ENCODE results near the gene SESN3. TPM values are rescaled to one million over a fixed set of nuclear protein-coding genes. Genes with fewer than 3 reads are reported as not detected.
A peak's percentile ranks its signal among the peaks of the same experiment; 100 is the strongest.

Gene SESN3
- total RNA-seq, 6 experiments from 2014 or later = 2.8 to 8.8 (median 5.5) TPM

- Histone ChIP-seq H3K27me3 (no peaks in the 10 kb centered on the region), H3K4me1 (no peaks in the 10 kb centered on the region), H3K36me3 (no peaks in the 10 kb centered on the region), H3K9me3 (no peaks in the 10 kb centered on the region), H3K27ac (no peak overlapping the region), H3K4me3 (no peak overlapping the region)
- DNase-seq (no peak), ATAC-seq (no peak)
- intact Hi-C loops (cut with DNase I) = no loop called here
- TF ChIP-seq POLR2A (IDR thresholded peaks at IDR 0.05) = no peak
- TF ChIP-seq CTCF (IDR thresholded peaks at IDR 0.05) = no peak
- 90% methylated on average over 1 of the region's 1 CpG for whole genome bisulfite sequencing (ENCODE audit: insufficient coverage, low coverage, low lambda C conversion rate, missing lambda C conversion rate)
Measured at GRCh38 chr11:95245581-95245980, 14.6 kb upstream of the SESN3 start.

- Histone ChIP-seq H3K36me3 (no peaks in the 10 kb centered on the region), H3K27ac (no peak overlapping the region), H3K4me1 (no peaks in the 10 kb centered on the region), H3K27me3 (no peaks in the 10 kb centered on the region), H3K9me3 (no peaks in the 10 kb centered on the region), H3K4me3 (no peak overlapping the region)
- ATAC-seq (peak in 3 of 4 donors; percentile 30 to 42 (median 41)), DNase-seq (no peak)
- intact Hi-C loops (cut with DNase I) = no loop called here
- TF ChIP-seq POLR2A (IDR thresholded peaks at IDR 0.05) (no peak), CTCF (IDR thresholded peaks at IDR 0.05) (no peak)
- whole genome bisulfite sequencing (ENCODE audit: insufficient coverage, low coverage, low lambda C conversion rate, missing lambda C conversion rate) = 30% methylated on average over 3 of the region's 3 CpGs
Measured at GRCh38 chr11:95245038-95245437, 14.0 kb upstream of the SESN3 start.

- H3K4me1 ChIP-seq = no peaks in the 10 kb centered on the region
- intact Hi-C loops (cut with DNase I) = no loop called here
- H3K27me3 ChIP-seq = no peaks in the 10 kb centered on the region
- no peak overlapping the region for H3K27ac ChIP-seq
- H3K36me3 ChIP-seq = no peaks in the 10 kb centered on the region
- H3K9me3 ChIP-seq = no peaks in the 10 kb centered on the region
- TF ChIP-seq CTCF (IDR thresholded peaks at IDR 0.05) (no peak), POLR2A (IDR thresholded peaks at IDR 0.05) (no peak)
- H3K4me3 ChIP-seq = no peak overlapping the region
- no peak for ATAC-seq
- WGBS (ENCODE audit: insufficient coverage, low coverage, low lambda C conversion rate, missing lambda C conversion rate) = 74% methylated on average over 2 of the region's 2 CpGs
- no peak for DNase-seq
Measured at GRCh38 chr11:95243673-95244072, 12.7 kb upstream of the SESN3 start.

GRCh38 chr11:95242845-95243605 is 12.0 kb upstream of the SESN3 start:
- ATAC-seq = no peak
- Histone ChIP-seq H3K27me3 (no peaks in the 10 kb centered on the region), H3K9me3 (no peaks in the 10 kb centered on the region), H3K4me1 (no peaks in the 10 kb centered on the region), H3K4me3 (no peak overlapping the region), H3K27ac (no peak overlapping the region), H3K36me3 (no peaks in the 10 kb centered on the region)
- DNase-seq = no peak
- no peak for TF ChIP-seq POLR2A (IDR thresholded peaks at IDR 0.05)
- no peak for TF ChIP-seq CTCF (IDR thresholded peaks at IDR 0.05)
- intact Hi-C loops (cut with DNase I) = no loop called here
- 76% methylated on average over 6 of the region's 6 CpGs for WGBS (ENCODE audit: insufficient coverage, low coverage, low lambda C conversion rate, missing lambda C conversion rate)

Measured in right lobe of liver (tissue), 6 donors.